ENCODE results near the gene PSMD1.
"Not testable (repeated sequence)": the region's sequence is repeated elsewhere in the genome, so short reads cannot be mapped to it uniquely, and the experiment has no call there.

PSMD1 gene

GRCh38 chr2:231058761-231059550 lies 2.3 kb downstream of the PSMD1 start:
- no peak for DNase-seq

- DNase-seq = no peak
Measured at GRCh38 chr2:231059756-231060155, 3.1 kb downstream of the PSMD1 start.

- DNase-seq = no peak
Measured at GRCh38 chr2:231062776-231063175, 6.1 kb downstream of the PSMD1 start.

GRCh38 chr2:231063347-231063746 lies 6.7 kb downstream of the PSMD1 start:
- no peak for DNase-seq

- DNase-seq = no peak
Measured at GRCh38 chr2:231065966-231066365, 9.3 kb downstream of the PSMD1 start.

GRCh38 chr2:231067531-231067930 lies 10.9 kb downstream of the PSMD1 start:
- not testable (repeated sequence) for DNase-seq

GRCh38 chr2:231068525-231069222 lies 12.0 kb downstream of the PSMD1 start:
- DNase-seq = no peak

- no peak for DNase-seq
Measured at GRCh38 chr2:231069379-231070054, 12.8 kb downstream of the PSMD1 start.

- no peak for DNase-seq
Measured at GRCh38 chr2:231084565-231084964, 27.9 kb downstream of the PSMD1 start.

- no peak for DNase-seq
Measured at GRCh38 chr2:231088754-231089153, 32.1 kb downstream of the PSMD1 start.

- DNase-seq = no peak
Measured at GRCh38 chr2:231093933-231094332, 37.3 kb downstream of the PSMD1 start.

GRCh38 chr2:231094736-231095346 lies 38.2 kb downstream of the PSMD1 start:
- DNase-seq = no peak

GRCh38 chr2:231099918-231100317 lies 43.3 kb downstream of the PSMD1 start:
- DNase-seq = no peak

GRCh38 chr2:231100321-231100720 lies 43.7 kb downstream of the PSMD1 start:
- DNase-seq = not testable (repeated sequence)

GRCh38 chr2:231100990-231101389 lies 44.3 kb downstream of the PSMD1 start:
- no peak for DNase-seq

- DNase-seq = no peak
Measured at GRCh38 chr2:231102772-231103171, 46.1 kb downstream of the PSMD1 start.

- DNase-seq = peak; percentile 30 to 66
Measured at GRCh38 chr2:231104115-231104713, 47.5 kb downstream of the PSMD1 start.

- DNase-seq = no peak
Measured at GRCh38 chr2:231110551-231110950, 53.9 kb downstream of the PSMD1 start.

GRCh38 chr2:231111987-231112386 lies 55.3 kb downstream of the PSMD1 start:
- no peak for DNase-seq

- no peak for DNase-seq
Measured at GRCh38 chr2:231113489-231113888, 56.8 kb downstream of the PSMD1 start.

GRCh38 chr2:231115651-231116050 lies 59.0 kb downstream of the PSMD1 start:
- no peak for DNase-seq

- no peak for DNase-seq
Measured at GRCh38 chr2:231117148-231117547, 60.5 kb downstream of the PSMD1 start.
